Right ventricle myocardium inferior (tissue), 1 donor: ENCODE data around the gene PTPN7. TPM values are rescaled to one million over a fixed set of nuclear protein-coding genes. Genes with fewer than 3 reads are reported as not detected.
A peak's percentile ranks its signal among the peaks of the same experiment; 100 is the strongest.
"Not testable (repeated sequence)": the region's sequence is repeated elsewhere in the genome, so short reads cannot be mapped to it uniquely, and the experiment has no call there.

Experiments
- ATAC-seq: fragments of 200-7000 bp; cut with Tn5 transposase; one replicate; pipeline ENCODE4 v1.9.1; 2020; ENCODE audit warnings: mild to moderate bottlenecking, moderate library complexity
- DNase-seq: peaks from one replicate; pipeline ENCODE4 v3.0.0; 2021; ENCODE audit errors: missing footprints
- intact Hi-C: fragments of 100-400 bp; cut with DNase I; formaldehyde crosslinking; loops from one replicate; pipeline ENCODE4 v1.11.0; 2022
- total RNA-seq: library from RNA; stranded (reverse); fragmentation: NEBNext Ultra II Directional; extraction: Animal tissue kit (Norgen Biotek cat#: 25700); gene quantifications from one replicate; pipeline ENCODE4 v1.2.1, GENCODE V29; 2021
- donor health status: DM: no; HTN: yes; CAD: no; lungs with severe emphysema.

PTPN7 gene
- total RNA-seq, 1 donor from 2014 or later: 0.51 TPM

DNA sequence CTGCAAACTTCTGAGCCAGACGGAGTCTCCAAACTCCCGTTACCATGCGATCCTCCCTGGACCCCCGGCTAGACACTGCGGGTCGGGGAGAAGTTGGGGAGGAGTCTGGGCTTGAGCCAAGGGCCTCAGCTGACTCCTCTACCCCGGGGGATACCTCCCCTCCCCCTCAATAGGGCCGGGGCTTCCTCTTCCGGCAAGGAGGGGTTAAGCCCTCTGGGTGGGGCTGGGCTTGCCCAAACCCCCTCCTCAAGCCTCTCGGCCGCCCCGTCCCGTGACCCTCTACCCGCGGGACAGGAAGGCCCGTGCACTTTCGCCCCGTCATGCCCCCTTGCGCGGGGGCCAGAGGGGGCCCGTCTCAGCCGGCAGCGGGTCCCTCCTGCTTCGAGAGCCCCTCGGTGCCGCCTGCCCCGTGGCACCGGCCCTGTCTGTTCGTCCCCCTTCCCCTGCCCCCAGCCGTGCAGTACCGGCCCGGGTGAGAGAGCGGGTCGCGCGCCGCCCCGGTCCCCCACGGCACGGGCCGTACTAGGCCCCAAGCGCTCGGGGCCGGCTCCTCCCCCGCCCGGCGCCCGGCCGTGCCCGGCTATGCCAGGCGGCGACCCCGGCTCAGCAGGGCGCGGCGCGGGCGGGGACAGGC lies 16.5 kb downstream of the PTPN7 start:
- intact Hi-C loops: no loop called here
- peak; percentile 43 for ATAC-seq
- DNase-seq: no peak

DNA sequence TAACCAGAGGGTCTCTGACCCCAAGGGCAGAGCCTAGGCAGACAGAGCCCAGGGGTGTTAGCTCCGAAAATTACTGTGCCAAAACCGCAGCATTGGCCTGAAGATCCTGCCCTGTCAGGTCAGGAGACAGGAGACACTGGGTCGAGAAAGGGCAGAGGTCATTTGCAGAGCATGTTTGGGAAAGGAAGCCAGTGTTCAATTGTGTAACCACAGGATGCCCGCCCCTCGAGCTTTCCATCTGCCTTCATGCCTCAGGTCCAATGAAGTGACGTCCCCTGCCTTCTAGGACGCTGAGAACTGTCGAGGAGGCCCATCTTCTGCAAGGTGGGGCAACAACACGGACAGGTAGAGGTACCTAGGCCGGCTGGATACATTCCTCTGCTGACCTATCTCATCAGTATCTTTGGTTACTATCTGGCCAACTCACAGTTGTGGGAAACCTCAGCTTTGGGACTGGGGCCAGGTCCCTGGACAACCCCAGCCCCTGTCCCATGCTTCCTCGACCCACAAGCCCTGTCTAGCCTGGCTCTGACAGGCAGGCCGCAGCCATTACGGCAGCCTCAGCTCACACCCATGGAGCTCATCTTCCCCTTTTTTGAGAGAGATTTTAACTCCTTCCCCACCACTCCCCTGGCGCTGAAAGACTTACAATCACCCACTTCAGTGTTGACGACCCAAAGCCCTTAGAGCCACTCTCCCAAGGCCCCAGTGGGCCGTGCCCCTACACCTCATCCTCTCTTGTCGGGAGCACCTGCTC lies 17.2 kb downstream of the PTPN7 start:
- intact Hi-C loops: no loop called here
- peak; percentile 36 for ATAC-seq
- peak; percentile 82 for DNase-seq

DNA sequence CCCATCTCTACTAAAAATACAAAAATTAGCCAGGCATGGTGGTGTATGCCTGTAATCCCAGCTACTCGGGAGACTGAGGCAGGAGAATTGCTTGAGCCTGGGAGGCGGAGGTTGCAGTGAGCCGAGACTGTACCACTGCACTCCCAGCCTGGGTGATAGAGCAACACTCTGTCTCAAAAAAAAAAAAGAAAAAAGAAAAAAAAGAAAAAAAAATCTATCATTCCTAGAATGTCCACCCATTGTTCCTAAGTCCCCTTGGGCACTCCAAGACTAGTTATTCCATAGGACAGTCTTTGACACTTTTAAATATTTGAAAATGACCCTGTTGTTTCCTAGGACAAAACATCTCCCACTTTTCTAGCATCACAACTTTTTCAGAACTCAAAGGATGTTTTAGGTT lies 18.9 kb downstream of the PTPN7 start:
- DNase-seq, ATAC-seq, intact Hi-C loops: not testable (repeated sequence)

DNA sequence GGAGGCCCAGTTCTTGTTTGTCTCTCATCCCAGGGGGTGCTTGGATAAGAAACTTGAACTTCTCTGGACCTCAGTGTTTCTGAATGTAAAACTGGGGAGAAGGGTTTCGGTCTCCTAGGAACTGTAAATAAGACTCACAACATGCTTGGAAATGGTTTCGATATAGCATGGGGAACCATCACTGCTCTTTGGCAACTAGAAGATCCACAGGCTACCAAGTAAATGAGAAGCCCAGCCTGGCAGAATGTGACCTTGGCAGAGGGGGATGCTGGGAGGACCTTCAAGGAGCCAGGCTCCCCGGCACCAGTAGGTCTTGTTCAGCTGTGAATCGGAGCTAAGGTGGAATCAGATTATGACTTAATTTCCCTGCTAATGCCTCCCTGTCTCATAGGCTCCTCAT lies 19.6 kb downstream of the PTPN7 start:
- no peak for ATAC-seq
- intact Hi-C loops: no loop called here
- DNase-seq: no peak

DNA sequence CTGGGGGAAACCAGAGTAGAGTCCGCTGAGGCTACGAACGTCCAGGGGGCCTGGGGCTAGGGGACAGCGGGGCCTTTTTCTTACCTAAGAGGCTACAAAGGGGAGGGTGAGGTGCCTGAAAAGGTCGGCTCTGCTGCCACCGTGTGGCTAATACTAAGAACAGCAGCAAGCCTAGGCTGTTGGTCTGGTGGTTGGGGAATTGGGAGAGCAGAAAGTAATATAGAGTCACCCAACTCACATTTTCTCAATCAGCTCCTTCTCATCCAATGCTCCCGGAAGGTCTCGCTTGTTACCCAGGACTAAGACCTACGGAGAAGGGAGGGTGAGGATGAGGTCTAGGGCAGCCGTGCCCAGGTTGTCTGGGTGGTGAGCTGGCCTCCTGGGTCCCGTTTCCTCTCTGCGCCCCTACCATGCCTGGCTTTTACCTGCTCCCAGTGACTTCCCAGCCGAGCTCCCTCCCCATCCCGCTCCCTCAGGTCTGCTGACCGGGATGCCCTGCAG lies 25.1 kb downstream of the PTPN7 start:
- DNase-seq: no peak
- ATAC-seq: peak; percentile 68
- intact Hi-C loops: no loop called here

DNA sequence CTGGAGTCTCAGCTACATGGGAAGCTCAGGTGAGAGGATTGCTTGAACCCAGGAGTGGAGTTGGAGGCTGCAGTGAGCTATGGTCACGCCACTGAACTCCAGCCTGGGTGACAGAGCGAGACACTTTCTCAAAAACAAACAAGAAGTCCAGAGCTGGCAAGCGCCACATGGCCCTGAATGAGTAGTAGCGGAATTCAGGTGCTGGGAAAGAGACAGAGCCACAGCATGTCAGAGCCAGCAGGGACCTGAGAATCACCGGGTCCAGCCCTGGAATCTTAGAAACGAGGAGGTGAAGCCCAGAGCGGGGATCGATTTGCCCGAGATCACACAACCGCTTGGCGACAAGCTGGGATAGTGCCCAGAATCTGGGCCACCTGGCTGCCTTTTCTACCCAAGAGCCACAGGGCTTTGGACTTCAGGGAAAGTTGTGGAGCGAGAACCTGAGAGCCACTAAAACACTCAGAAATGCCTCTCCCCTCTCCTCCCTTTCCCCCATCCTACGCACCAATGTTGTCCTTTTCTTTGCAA lies 25.7 kb downstream of the PTPN7 start:
- intact Hi-C loops: loop anchor here (5.0 kb wide), 1 partner anchor 122 kb away; the partner anchor contains the start of gene ELF3
- ATAC-seq: no peak
- DNase-seq: no peak

DNA sequence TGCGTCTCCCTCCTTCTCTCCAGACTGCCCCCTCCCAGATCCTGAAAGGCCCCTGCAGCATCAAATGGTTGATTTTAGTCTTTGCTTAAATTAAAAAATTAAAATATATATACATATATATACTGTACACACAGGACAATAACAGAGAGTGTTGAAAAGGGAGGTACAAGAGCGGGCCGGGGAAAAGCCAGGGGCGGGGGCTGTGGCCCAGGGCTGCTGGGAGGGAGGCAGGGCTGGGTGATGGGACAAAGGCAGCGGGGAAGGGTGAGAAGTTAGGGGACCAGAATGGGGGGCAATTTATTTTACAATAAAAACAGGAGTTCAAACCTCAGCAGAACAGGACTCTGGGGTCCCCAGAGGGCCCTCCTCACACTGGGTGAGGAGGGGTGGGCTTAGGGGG lies 26.4 kb downstream of the PTPN7 start:
- ATAC-seq: no peak
- intact Hi-C loops: loop anchor here (5.0 kb wide), 1 partner anchor 122 kb away; the partner anchor contains the start of gene ELF3
- DNase-seq: no peak

DNA sequence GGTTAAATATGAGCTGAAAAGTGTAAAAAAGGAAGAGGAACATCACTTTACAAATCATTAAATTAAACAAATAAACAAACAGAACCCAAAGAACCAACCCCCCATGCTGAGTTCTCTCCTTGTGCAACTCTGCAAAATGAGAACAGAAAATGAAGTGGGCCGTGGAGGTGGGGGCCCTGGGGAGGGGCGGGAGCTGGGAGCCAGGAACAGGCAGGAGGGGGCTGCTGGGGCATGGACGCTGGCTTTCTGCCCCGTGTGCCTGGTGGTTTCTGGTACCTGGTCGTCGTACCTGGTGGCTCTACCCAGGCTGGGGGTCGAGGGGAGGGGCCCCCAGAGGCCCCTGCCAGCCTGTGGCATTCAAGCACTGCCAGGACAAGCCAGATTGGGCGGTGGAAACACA lies 26.9 kb downstream of the PTPN7 start:
- DNase-seq: no peak
- ATAC-seq: no peak
- intact Hi-C loops: loop anchor here (5.0 kb wide), 1 partner anchor 121 kb away; the partner anchor contains the start of gene ELF3

DNA sequence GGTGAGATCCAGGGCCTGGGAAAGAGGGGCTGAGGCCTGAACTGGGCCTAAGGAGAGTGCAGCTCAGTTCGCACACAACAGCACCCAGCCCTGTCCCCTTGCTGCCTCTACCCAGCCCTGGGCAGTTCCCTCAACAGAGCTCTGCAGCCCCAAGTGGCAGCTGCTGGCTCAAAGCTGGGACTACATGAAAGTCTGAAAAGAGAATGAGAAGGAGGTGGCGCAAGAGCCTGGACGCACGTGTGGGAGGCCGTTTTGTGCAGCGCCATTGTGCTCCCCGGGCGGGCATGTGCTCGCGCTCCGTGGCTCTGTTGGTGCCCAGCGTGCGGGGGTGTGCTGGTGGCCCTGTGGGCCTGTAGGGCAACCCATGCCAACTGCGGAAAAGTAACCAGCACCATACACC lies 27.4 kb downstream of the PTPN7 start:
- DNase-seq (no peak), ATAC-seq (peak; percentile 24)
- intact Hi-C loops: loop anchor here (5.0 kb wide), 1 partner anchor 121 kb away; the partner anchor contains the start of gene ELF3

DNA sequence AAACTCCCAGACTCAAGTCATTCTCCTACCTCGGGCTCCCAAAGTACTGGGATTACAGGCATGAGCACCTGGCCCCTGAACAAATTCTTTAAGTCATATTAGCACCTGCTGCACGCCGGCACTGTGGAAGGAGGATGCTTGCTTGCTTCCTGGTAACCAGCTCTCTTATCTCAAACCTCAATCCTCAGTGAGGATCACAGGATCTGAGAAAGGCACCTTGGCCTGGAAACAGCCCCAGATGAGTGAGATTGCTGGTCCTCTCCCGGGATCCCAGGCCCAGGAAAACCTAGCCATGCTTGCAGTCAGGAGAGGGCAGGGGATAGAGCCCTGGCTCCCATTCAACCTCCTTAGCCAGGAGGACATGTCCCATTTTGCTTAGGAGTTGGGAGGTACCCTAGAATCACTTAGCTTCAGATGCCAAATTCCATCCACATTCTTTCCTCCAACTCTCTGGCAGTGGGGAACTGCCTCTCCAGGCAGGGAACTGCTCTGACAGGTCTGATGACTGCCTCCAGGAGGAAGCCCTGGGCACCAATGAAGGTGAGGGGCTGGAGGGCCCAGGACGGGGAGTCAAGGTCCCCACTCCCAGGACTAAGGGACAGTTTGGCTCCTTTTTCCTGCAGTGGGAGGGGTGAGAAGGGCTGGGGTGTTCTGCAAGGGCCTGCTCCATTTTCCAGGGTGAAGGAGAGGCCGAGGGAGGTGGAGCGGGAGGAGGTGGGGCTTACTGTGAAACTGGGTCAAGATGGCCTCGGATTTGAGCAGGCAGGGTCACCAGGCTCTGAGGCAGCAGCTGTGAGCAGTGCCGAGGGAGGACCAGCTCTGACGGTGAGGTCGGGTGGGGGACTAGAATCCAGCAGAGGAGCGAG lies 28.2 kb downstream of the PTPN7 start:
- intact Hi-C loops: loop anchor here (5.0 kb wide), 1 partner anchor 120 kb away; the partner anchor contains the start of gene ELF3

DNA sequence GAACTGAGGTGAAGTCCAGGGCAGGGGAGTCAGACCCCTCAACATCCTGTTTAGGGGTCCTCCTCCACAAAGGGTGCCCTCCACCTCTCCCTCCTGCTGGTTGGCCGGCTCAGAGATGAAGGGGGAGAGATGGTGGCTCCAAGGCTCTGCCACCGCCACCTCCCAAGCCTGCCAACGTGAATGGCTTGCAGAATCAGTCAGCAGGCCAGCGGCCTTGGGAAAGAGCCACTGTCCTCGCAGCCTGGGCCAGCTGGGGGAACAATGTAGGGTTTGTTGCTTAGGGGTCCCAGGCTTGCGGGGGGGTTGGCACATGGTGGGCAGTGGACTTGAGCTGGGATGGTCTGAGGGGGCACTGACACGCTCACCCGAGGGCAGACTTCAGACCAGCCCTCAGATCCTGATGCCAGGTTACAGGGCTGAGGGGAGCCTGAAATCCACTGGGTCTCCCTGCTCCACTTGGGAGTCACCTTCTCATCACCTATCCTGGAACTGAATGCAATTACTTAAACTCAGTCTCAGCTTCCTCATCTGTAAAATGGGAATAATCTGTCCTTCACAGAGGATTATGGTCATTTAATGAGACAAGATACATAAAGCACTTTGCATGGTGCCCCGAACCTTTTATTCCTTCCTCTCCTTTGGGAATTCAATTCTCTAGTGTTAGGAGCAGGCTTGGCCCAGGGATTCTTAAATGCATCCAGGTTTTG lies 29.4 kb downstream of the PTPN7 start:
- ATAC-seq (no peak), DNase-seq (no peak)
- intact Hi-C loops: loop anchor here (5.0 kb wide), 1 partner anchor 119 kb away; the partner anchor contains the start of gene ELF3

More for the DNA sequence above, 28.2 kb downstream of the PTPN7 start:
- peak; percentile 78 for ATAC-seq
- peak; percentile 82 for DNase-seq

DNA sequence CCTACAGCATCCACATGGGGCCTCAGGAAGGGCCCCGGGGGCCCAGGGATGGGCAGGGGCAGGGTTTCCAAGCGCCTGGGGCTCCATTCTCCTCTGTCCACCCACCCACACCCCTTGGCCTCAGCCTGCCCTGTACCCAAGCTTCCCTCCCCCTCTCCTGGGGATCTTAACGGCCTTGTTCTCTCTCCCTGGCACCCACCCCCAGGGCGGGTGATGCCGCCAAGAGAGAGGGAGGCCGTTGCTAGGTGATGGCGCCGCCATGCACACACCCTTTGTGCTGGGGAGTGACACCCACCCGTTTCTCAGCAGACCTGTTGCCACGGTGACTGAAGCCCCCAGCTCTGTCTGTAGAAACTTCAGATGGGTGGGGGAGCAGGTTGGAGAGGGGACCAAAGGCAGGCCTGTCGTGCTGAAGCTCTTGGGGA lies 30.1 kb downstream of the PTPN7 start:
- intact Hi-C loops: loop anchor here (5.0 kb wide), 1 partner anchor 118 kb away; the partner anchor contains the start of gene ELF3
- DNase-seq: no peak
- ATAC-seq: no peak

DNA sequence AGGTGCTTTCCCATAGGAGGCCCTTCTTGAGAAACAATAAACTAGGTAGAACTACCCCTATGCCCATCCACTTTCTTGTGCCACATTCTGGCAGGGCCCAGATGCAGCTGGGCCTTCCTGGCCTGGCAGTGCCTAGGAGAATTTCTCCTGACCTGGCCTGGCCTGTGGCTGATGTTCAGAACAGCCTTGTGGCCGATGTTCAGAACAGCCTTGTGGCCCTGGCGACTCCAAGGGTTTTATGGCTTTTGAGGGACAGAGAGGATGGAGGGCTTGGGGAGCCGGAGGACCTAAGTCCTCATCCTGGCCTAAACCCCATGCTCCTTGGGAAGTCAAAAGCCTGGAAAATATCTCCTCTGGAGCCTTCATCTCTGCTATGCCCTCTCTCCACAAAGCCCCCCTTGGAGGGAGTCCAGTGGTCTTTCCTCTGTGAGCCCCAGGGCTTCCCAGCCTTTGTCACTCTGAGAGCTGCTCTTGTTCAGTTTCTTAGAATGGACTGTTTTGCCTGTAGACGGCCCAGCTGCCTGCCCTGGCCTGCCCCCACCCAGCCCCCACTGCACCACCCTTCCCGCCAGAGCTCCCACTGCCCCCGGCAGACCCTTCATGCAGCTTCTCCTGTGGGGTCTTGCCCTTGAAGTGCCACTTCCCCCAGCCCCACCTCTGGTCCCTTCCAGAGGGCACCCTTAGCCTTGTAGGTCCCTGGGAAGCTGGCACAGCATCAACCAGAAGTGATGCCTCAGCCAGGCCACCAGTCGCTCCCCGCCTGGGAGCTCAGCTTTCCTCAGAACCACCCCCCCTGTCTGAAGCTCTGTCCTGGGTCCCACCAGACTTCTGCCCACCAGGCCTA lies 30.7 kb downstream of the PTPN7 start:
- intact Hi-C loops: loop anchor here (5.0 kb wide), 1 partner anchor 117 kb away; the partner anchor contains the start of gene ELF3
- DNase-seq (no peak), ATAC-seq (no peak)

DNA sequence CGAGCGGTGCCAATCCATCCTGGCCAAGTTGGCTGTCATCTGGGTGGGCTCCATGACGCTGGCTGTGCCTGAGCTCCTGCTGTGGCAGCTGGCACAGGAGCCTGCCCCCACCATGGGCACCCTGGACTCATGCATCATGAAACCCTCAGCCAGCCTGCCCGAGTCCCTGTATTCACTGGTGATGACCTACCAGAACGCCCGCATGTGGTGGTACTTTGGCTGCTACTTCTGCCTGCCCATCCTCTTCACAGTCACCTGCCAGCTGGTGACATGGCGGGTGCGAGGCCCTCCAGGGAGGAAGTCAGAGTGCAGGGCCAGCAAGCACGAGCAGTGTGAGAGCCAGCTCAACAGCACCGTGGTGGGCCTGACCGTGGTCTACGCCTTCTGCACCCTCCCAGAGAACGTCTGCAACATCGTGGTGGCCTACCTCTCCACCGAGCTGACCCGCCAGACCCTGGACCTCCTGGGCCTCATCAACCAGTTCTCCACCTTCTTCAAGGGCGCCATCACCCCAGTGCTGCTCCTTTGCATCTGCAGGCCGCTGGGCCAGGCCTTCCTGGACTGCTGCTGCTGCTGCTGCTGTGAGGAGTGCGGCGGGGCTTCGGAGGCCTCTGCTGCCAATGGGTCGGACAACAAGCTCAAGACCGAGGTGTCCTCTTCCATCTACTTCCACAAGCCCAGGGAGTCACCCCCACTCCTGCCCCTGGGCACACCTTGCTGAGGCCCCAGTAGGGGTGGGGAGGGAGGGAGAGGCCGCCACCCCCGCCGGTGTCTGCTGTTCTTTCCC lies 32.4 kb downstream of the PTPN7 start:
- no peak for ATAC-seq
- intact Hi-C loops: no loop called here
- DNase-seq: peak; percentile 63

DNA sequence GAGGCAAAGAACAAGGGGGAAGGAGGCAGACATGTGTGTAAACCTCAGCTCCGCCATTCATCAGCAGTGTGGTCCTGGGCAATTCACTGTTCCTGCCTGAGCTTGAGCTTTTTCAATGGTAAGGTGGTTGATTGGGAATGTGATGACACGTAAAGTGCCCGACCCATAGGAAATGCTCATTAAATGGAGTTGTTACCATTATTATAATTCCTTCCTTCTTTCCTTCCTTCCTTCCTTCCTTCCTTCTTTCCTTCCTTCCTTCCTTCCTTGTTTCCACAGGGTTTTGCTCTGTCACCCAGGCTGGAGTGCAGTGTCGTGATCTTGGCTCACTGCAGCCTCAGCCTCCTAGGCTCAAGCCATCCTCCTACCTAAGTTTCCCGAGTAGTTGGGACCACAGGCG lies 33.3 kb downstream of the PTPN7 start:
- DNase-seq (no peak), ATAC-seq (no peak)
- intact Hi-C loops: no loop called here

DNA sequence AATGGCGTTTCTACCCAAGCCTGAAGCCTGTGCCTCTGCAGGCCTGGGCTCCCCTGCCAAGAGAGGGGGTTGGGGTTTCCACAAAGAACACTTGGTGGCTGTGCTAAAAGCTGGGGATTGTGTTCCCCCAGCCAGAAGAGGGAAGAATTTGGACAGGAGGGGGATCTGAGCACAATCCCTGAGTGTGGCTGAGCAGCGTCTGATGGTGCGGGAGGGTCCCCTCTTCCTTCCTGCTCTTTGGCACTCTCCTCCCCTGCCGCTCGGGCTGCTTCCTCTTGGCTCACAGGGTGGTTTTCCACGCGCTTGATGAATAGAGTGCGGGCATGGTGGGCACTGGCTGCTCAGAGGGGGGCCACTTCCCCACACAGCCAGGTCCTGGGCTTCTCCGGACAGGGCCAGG lies 34.0 kb downstream of the PTPN7 start:
- ATAC-seq: no peak
- DNase-seq: no peak
- intact Hi-C loops: no loop called here
